Femur (tissue), 1 donor: ENCODE data around the gene PWWP2B.

Experiments used
- DNase-seq: peaks from one replicate; pipeline ENCODE4 v3.0.0-alpha.2; 2017

Gene PWWP2B

DNA sequence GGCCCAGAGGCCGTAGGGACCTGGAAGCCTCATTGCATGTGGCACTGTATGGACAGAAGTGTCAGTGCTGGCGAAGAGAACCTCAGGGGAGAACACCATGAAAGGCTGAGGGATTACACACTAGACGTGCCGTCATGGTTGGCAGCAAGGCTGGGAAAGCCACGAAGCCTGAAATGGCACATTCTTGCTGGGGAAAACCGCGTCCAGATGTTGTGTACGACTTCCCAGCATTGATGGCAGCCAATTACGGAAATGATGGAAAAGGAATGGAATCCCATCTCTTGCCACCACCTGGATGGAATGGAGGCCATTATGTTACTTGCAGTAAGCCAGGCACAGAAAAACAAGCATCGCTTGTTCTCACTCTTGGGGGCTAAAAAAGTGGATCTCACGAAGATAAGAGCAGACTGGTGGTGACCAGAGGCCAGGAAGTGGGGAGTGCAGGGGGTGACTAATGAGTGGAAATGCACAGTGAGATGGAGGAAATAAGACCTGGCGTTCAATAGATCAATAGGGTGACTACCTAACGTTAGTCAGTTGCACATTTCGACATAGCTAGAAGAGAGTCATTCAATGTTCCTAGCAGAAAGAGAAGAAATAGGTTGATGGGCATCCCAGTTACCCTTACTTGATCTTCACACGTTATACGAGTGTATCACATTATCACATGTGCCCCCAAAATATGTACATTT lies 14.6 kb upstream of the PWWP2B start:
- DNase-seq: peak; percentile 55

GRCh38 chr10:132383101-132383500 lies 13.9 kb upstream of the PWWP2B start:
- DNase-seq: peak; percentile 25

GRCh38 chr10:132383751-132384196 lies 13.2 kb upstream of the PWWP2B start:
- DNase-seq: peak; percentile 20

GRCh38 chr10:132384618-132385388 lies 12.2 kb upstream of the PWWP2B start:
- peak; percentile 16 for DNase-seq

DNA sequence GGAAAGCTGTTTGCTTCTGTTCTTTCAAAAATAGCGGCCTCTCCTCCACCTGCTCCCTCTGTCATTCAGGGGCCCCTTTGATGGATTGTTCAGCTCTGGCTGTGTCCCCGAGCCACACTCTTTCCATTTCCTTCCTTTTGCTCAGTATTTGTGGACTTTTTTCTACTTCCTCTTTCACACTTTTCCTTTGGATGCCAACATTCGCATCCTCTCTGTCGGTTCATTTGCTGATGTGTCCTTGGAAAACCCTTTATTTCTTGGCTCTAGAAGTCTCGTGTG lies 11.7 kb upstream of the PWWP2B start:
- DNase-seq: no peak

- DNase-seq: peak; percentile 23
Observed at GRCh38 chr10:132385721-132386418, 11.1 kb upstream of the PWWP2B start.

DNA sequence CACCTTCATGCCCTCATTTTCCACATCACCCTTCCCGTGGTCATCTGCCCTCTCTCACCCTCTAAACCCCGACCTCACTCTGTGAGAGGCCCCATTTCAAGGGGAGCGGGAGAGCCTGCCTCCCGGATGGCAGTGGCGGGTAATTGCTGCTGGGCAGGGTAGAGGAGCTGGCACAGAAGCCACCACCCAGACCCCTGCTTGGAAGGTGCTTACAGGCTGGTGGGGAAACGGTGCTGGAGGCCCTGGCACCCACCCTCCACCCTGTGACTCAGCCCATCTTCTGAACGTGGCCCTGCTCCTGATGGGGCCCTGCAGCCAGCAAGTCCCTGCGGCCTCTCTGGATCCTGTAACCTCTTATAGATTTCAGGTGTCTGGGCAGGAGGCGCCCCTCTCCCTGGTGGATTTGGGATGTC lies 10.6 kb upstream of the PWWP2B start:
- peak; percentile 26 for DNase-seq

GRCh38 chr10:132386896-132387295 lies 10.1 kb upstream of the PWWP2B start:
- peak; percentile 13 for DNase-seq

- DNase-seq: peak; percentile 77
Observed at GRCh38 chr10:132387764-132388210, 9.2 kb upstream of the PWWP2B start.

GRCh38 chr10:132388891-132389432 lies 8.0 kb upstream of the PWWP2B start:
- DNase-seq: peak; percentile 48

GRCh38 chr10:132389433-132390169 lies 7.4 kb upstream of the PWWP2B start:
- peak; percentile 23 for DNase-seq

DNA sequence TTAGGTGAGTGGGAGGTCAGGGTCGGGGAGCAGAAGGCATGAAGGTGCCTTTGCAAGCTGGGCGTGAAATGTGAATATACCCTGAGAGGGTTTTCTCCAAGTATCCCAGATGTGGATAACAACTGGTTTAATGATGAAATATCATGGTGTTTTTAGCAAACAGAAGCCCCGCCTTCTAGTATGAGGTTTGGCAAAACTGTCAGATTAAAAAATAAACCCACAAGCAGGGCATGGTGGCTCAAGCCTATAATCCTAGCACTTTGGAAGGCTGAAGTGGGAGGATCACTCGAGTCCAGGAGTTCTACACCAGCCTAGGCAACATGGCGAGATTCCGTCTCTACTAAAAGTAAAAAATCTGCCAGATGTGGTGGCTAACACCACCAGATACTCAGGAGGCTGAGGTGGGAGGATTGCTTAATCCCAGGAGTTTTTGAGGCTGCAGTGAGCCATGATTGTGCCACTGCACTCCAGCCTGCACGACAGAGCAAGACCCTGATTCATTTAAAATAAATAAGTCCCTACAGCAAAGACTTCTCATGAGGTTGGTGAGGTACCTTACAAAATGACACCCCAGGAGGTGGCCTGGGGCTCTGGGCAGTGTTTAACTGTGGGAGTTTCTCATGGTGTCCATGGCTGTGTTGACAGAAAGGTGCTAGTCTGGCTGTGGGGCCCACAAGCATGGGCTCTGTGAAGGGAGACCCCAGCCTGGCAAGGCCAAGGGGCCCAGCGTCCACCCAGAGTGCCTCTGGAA lies 6.7 kb upstream of the PWWP2B start:
- no peak for DNase-seq

GRCh38 chr10:132390921-132391675 lies 5.9 kb upstream of the PWWP2B start:
- DNase-seq: peak; percentile 16

DNA sequence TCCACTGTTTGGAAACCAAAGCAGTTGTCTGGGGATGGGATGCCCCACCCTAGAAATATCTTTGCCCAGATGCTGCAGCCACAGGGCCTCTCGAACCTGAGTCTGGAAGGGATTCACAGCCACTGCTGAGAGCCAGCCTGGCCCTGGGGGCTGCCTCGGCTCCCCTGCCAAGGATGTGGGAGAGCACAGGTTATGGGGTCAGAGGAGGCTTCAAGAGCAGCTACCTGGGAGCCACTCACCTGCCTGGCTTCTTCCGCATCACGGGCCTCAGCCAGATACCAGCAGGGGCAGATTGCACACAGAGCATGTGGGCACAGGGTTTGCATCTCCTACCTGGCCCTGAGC lies 5.4 kb upstream of the PWWP2B start:
- DNase-seq: peak; percentile 14

GRCh38 chr10:132392184-132392800 lies 4.7 kb upstream of the PWWP2B start:
- no peak for DNase-seq

GRCh38 chr10:132392811-132393694 lies 3.9 kb upstream of the PWWP2B start:
- DNase-seq: peak; percentile 15

GRCh38 chr10:132393695-132394181 lies 3.3 kb upstream of the PWWP2B start:
- DNase-seq: no peak

GRCh38 chr10:132394201-132394811 lies 2.7 kb upstream of the PWWP2B start:
- DNase-seq: no peak
